GM19351 (cell line): Measurements from ENCODE around the gene TOM1L2.

Experiments
- ATAC-seq: cut with Tn5 transposase; IDR thresholded peaks from one replicate; pipeline ENCODE4 v1.9.1; 2021; ENCODE audit warnings: mild to moderate bottlenecking, moderate library complexity; ENCODE audit not compliant: unreplicated experiment

TOM1L2 gene

GRCh38 chr17:17880577-17881196, 91.5 kb downstream of the TOM1L2 start:
- ATAC-seq = no peak

DNA sequence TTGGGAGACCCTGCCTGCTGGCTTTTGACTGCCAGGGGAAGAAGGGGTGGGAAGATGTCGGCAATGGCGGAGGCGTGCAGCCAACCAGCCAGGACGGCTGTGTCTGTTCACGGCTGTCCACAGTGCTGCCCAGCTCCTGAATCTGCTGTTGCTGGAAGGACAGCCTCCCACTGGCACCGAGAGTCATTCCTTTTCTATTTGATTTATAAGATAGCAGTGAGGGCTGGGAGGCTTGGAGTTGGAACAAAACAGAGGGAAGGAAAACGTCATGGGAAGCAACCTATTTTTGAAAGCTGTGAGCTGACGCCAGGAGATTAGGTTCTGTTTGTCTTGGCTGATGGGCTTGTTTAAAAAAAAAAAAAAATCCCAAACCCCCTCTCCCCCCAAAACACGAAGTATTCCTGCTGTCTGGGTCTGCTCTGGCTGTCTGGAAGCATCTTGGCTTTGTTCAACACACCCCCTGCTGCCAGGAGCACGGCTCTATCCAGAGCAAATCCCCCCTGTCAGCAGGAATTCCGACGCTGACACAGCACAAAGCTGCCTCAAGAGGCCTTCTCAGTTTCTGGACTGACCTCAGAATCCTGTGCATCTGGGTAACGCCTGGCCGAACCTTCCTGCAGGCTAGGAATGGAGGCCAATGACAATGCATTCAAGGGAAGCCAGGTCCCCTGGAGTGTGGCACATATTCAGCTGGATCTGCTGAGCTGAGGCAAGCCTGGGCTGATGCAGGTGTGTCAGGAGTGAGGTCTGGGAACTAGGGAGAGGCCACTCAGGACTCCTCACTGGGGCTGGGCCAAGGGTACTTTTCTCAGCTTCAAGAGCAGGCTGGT, 94.5 kb downstream of the TOM1L2 start:
- no peak for ATAC-seq

- ATAC-seq = no peak
These were observed 95.2 kb downstream of the TOM1L2 start for GRCh38 chr17:17876959-17877528.

DNA sequence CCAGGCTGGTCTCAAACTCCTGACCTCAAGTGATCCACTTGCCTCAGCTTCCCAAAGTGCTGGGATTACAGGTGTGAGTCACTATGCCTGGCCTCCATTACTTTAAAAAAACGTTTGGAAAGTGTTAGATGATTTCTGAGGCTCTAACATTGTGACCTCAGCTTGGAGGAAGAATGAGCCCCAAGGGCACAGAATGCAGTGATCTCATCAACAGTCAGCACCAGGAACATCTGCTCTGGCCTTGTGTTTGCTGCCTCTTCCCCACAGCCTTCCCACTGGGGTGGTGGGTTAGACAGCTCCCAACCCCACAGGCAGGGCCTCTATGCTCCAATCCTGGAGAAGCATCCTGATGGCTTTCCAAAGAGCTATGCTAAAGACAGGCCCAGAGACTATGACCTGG, 97.7 kb downstream of the TOM1L2 start:
- ATAC-seq = no peak

DNA sequence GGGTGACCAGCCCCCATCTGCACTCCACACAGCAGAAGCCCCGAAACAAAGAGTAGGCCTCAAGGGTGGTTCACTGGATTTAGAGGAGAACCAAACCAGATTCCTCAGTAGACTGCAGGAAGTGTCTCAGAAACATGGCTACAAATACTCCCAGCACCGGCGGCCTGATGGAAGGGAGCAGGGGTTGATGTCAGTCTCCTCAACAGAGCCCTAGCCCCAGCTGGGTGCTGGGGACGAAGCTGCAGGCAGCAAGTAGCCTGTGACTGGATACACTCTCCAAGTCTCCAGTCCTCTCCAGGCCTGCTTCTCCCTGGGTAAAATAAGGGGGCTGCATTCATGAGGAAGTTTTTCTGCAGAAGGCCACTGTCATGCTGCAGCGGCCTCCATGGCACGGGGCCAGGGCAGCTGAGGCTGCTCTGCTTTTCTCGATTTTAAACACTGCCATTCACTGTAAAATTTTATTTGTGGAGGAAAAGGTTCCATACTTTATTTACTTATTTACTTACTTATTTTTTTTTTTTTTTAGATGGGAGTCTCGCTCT, 98.7 kb downstream of the TOM1L2 start:
- ATAC-seq = no peak

- ATAC-seq = no peak
These were observed 99.5 kb downstream of the TOM1L2 start for GRCh38 chr17:17872547-17873345.

GRCh38 chr17:17871913-17872312, 100.3 kb downstream of the TOM1L2 start:
- ATAC-seq = no peak

GRCh38 chr17:17870247-17870646, 102.0 kb downstream of the TOM1L2 start:
- no peak for ATAC-seq

- ATAC-seq = no peak
These were observed 103.3 kb downstream of the TOM1L2 start for GRCh38 chr17:17868641-17869522.

GRCh38 chr17:17866897-17867296, 105.3 kb downstream of the TOM1L2 start:
- ATAC-seq = no peak

- ATAC-seq = no peak
These were observed 105.8 kb downstream of the TOM1L2 start for GRCh38 chr17:17866425-17866824.

GRCh38 chr17:17865035-17865434, 107.2 kb downstream of the TOM1L2 start:
- ATAC-seq = no peak

- ATAC-seq = no peak
These were observed 111.5 kb downstream of the TOM1L2 start for GRCh38 chr17:17860766-17861107.

DNA sequence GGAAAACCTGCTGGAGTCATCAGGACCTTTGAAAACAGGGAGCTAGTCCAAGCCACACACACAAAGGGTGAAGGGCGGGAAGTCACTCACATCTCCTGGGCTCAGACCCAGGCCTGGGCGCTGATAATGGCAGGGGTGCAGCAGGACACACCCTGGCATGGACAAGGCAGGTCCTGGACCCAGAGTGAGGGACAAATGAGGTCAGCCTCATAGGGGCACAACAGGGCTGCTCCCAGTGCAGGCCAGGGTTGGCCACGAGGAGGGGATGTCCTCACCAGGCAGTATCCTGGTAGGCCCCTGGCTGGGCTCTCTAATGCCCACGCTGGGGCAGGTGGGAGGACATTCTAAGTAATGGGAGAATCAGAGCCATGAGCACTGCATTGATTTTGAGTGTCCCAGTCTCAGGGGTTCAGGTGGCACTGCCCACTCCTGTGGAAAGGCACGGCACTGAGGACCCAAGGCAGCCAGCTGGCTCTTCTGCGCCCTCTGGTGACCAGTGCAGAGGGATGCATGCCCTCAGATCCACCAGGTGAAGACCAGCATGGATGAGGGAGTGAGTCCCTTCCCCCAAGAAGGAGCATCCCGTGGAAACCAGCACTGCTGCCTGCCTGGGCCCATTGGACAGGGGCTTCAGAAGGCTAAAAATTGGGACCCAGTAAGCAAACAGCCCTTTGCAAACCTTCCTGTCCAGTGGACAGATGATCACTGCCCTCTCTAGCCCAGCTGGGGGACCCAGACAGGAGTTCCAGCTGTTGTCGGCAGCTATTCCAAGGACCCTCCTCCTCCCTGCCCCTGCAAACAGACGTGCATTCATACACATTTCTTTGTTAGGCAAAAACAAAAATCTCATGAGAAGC, 112.1 kb downstream of the TOM1L2 start:
- ATAC-seq = no peak

DNA sequence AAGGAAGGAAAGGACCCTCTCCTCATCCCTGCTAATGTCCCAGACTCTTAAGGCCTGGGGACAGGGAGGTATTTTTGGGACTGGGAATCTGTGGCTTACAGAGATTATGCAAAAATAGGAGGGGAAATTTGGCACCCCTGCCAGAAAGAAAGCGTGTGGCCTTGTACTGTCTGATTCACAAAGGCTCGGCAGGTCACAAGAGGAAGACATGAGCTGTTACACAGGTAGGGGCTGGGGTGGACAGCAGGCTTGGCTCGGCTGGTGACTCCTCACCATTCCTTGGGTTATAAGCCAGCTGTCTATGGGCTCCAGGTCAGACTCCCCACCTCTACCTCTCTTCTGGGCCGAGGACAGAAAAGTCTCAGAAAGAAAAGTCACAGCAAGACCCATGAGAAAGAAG, 114.7 kb downstream of the TOM1L2 start:
- no peak for ATAC-seq

GRCh38 chr17:17856386-17856785, 115.8 kb downstream of the TOM1L2 start:
- no peak for ATAC-seq

GRCh38 chr17:17855976-17856375, 116.2 kb downstream of the TOM1L2 start:
- no peak for ATAC-seq

DNA sequence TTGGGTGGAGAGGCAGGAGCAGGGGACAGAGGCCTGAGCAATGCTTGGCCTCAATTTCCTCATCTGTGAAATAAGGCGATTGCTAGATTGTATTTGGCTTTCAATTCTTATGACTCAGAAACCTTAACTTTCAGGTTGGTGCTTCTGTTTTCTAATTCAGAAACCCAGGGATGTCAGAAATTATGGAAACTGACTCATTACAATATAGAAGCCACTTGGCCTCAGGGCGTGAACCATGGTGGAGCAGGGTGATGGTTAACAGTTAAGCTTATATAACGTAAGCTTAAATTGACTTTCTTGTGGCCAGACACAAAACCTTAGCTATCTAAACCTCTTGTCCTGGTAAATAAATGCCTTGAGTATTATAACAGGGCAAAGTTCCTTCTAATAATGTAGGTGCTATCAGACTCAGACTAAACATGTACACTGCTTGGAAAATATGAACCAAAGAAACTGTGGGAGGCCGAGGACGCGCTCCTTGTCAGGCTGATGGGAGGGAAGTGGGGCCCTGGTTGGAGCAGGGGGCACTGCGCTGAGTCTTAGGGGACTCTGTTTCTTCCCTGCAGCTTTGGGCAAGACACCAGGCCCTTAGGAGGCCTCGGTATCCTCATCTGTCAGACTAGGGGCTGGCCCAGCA, 118.3 kb downstream of the TOM1L2 start:
- no peak for ATAC-seq

- no peak for ATAC-seq
These were observed 119.3 kb downstream of the TOM1L2 start for GRCh38 chr17:17852930-17853329.
